Neural cell (in vitro differentiated cells): ENCODE measurements around the gene HOXC10.

Experiments
- CTCF ChIP-seq: fragments of 450-650 bp; IDR thresholded peaks from 2 replicates; pipeline ENCODE4 v1.5.1; 2014; ENCODE audit warnings: antibody characterized with exemption, mild to moderate bottlenecking, moderate library complexity; ENCODE audit not compliant: poor library complexity, severe bottlenecking
- EP300 ChIP-seq: fragments of 450-650 bp; conservative IDR thresholded peaks from 2 replicates; pipeline ENCODE4 v1.6.1; 2014; ENCODE audit warnings: antibody characterized with exemption, mild to moderate bottlenecking, moderate library complexity; ENCODE audit not compliant: poor library complexity, severe bottlenecking
- EZH2 ChIP-seq: fragments of 200-600, 300-800 bp; shearing (Covaris generic), sonication (generic); IDR thresholded peaks from 2 replicates; pipeline ENCODE4 v1.6.1; 2014; ENCODE audit warnings: antibody characterized with exemption, low read length, borderline replicate concordance, mild to moderate bottlenecking; ENCODE audit not compliant: insufficient read depth, poor library complexity, severe bottlenecking
- MXI1 ChIP-seq: fragments of 450-650 bp; conservative IDR thresholded peaks from 2 replicates; pipeline ENCODE4 v1.6.1; 2014; ENCODE audit warnings: antibody characterized with exemption, mild to moderate bottlenecking; ENCODE audit not compliant: poor library complexity, severe bottlenecking
- POLR2AphosphoS5 ChIP-seq: IDR thresholded peaks from 2 replicates; pipeline ENCODE4 v1.6.1; 2012
- RAD21 ChIP-seq: fragments of 450-650 bp; conservative IDR thresholded peaks from 2 replicates; pipeline ENCODE4 v1.6.1; 2014; ENCODE audit warnings: antibody characterized with exemption, mild to moderate bottlenecking, moderate library complexity
- TAF1 ChIP-seq: IDR thresholded peaks from 2 replicates; pipeline ENCODE4 v1.6.1; 2012; ENCODE audit warnings: low read depth
- TF ChIP-seq, protein P1 (sequence below): IDR thresholded peaks from 2 replicates; pipeline ENCODE4 v1.6.1; 2012; ENCODE audit warnings: borderline replicate concordance

- TF ChIP-seq CTCF (no peak), RAD21 (no peak), EP300 (no peak), TAF1 (no peak), EZH2 (no peak), POLR2AphosphoS5 (no peak), MXI1 (no peak)
- TF ChIP-seq, protein P1, sequence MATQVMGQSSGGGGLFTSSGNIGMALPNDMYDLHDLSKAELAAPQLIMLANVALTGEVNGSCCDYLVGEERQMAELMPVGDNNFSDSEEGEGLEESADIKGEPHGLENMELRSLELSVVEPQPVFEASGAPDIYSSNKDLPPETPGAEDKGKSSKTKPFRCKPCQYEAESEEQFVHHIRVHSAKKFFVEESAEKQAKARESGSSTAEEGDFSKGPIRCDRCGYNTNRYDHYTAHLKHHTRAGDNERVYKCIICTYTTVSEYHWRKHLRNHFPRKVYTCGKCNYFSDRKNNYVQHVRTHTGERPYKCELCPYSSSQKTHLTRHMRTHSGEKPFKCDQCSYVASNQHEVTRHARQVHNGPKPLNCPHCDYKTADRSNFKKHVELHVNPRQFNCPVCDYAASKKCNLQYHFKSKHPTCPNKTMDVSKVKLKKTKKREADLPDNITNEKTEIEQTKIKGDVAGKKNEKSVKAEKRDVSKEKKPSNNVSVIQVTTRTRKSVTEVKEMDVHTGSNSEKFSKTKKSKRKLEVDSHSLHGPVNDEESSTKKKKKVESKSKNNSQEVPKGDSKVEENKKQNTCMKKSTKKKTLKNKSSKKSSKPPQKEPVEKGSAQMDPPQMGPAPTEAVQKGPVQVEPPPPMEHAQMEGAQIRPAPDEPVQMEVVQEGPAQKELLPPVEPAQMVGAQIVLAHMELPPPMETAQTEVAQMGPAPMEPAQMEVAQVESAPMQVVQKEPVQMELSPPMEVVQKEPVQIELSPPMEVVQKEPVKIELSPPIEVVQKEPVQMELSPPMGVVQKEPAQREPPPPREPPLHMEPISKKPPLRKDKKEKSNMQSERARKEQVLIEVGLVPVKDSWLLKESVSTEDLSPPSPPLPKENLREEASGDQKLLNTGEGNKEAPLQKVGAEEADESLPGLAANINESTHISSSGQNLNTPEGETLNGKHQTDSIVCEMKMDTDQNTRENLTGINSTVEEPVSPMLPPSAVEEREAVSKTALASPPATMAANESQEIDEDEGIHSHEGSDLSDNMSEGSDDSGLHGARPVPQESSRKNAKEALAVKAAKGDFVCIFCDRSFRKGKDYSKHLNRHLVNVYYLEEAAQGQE: no peak
Observed at GRCh38 chr12:53971129-53971528, 13.8 kb upstream of the HOXC10 start.
